Sigmoid colon (tissue), 4 donors: ENCODE data around the gene TBC1D2B.

Experiments used
- POLR2AphosphoS5 ChIP-seq, 4 donors: sonication (generic); formaldehyde crosslinking; IDR thresholded peaks; one replicate each; pipeline ENCODE4 v1.6.1; 2017; ENCODE audit warnings: antibody characterized with exemption in 4 of 4
- TF ChIP-seq, protein P1 (sequence below), 4 experiments: fragments of 450-650 bp in 3 of 4; fragments of 200-600 bp in 1 of 4; IDR thresholded peaks; one replicate each; pipeline ENCODE4 v1.5.1; 2016 to 2019; ENCODE audit warnings: antibody characterized with exemption in 4 of 4, mild to moderate bottlenecking in 3 of 4, moderate library complexity in 2 of 4

DNA sequence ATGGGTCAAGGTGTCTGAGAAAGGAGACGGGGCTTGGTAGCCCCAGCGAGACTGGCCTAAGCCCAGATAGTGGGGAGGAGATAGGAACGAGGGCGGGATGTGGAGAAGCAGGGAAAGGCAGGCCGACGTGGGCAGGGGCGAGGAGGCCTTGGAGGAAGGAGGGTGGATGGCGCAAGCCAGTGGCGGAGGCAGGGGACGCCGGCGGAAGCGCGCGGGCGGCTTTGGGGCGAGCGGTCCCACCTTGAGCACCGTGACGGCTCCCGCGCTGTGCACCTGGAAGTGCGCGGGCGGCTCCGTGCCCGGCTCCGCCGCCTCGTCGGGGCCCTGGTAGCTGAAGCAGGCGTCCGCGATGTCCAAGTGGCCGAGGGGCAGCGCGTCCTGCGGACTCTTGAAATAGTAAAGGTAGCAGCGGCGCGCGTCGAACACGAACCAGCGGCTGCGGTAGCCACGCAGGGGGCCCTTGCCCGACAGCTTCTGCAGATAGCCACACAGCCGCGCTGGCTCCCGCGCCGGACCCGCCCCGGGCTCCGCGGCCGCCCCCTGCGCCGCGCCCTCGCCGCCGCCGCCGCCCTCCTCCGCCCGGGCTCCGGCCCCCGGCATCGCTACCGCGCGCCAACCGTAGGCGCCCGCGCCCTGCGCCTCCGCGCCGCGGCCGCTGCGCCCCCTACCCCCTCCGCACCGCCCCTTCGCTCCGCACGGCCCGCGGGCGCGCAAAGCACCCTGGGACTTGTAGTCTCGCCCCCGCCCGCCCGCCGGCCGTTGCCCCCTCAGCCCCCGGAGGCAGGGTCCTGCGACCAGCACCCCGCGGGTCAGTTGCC, at the start of gene TBC1D2B:
- TF ChIP-seq, protein P1, sequence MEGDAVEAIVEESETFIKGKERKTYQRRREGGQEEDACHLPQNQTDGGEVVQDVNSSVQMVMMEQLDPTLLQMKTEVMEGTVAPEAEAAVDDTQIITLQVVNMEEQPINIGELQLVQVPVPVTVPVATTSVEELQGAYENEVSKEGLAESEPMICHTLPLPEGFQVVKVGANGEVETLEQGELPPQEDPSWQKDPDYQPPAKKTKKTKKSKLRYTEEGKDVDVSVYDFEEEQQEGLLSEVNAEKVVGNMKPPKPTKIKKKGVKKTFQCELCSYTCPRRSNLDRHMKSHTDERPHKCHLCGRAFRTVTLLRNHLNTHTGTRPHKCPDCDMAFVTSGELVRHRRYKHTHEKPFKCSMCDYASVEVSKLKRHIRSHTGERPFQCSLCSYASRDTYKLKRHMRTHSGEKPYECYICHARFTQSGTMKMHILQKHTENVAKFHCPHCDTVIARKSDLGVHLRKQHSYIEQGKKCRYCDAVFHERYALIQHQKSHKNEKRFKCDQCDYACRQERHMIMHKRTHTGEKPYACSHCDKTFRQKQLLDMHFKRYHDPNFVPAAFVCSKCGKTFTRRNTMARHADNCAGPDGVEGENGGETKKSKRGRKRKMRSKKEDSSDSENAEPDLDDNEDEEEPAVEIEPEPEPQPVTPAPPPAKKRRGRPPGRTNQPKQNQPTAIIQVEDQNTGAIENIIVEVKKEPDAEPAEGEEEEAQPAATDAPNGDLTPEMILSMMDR (IDR thresholded peaks at IDR 0.05), result peak in 1 of 4 experiments; percentile 8
- TF ChIP-seq POLR2AphosphoS5 (IDR thresholded peaks at IDR 0.05), result peak in 2 of 4 donors; percentile 31 to 34
